GM19328 (cell line): ENCODE data around the gene DGCR8.
A peak's percentile ranks its signal among the peaks of the same experiment; 100 is the strongest.
"Not testable (repeated sequence)": the region's sequence is repeated elsewhere in the genome, so short reads cannot be mapped to it uniquely, and the experiment has no call there.

Experiments
- ATAC-seq: cut with Tn5 transposase; IDR thresholded peaks from one replicate; pipeline ENCODE4 v1.9.1; 2021; ENCODE audit warnings: mild to moderate bottlenecking, moderate library complexity; ENCODE audit not compliant: unreplicated experiment

The DGCR8 gene

DNA sequence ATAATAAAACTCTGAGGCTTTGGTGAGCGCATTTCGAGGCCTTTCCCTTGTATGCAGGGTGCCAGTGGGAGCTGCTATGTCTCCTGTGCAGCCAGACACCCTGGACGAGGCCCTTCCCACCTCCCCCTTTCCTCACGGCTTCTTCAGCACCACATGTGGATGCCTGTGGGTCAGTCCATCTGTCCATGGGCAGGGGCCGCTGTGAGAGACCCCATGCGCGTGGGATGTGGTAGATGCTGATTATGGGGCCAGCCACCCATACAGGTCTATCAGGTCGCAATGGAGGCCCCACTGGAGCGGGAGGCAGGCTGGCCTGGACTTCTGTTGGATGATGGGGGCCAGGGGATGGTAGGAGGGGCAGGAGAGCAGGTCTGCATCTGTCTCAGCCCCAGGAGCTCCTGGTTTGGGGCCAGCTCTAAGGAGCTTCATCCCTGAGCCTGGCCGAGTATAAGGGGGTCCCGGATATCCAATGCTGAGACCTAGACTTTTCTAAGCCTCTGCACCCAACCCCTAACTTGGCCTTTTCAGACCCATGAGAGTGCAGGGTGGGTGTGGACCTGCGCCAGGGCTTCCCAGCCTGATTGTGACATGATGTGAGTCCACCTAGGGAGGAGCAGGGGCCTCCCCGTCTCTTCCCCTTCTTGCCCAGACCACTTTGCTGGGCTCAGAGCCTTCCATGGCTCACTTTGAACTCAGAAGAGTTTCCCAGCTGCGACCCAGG lies 14.0 kb upstream of the DGCR8 start:
- ATAC-seq = no peak

DNA sequence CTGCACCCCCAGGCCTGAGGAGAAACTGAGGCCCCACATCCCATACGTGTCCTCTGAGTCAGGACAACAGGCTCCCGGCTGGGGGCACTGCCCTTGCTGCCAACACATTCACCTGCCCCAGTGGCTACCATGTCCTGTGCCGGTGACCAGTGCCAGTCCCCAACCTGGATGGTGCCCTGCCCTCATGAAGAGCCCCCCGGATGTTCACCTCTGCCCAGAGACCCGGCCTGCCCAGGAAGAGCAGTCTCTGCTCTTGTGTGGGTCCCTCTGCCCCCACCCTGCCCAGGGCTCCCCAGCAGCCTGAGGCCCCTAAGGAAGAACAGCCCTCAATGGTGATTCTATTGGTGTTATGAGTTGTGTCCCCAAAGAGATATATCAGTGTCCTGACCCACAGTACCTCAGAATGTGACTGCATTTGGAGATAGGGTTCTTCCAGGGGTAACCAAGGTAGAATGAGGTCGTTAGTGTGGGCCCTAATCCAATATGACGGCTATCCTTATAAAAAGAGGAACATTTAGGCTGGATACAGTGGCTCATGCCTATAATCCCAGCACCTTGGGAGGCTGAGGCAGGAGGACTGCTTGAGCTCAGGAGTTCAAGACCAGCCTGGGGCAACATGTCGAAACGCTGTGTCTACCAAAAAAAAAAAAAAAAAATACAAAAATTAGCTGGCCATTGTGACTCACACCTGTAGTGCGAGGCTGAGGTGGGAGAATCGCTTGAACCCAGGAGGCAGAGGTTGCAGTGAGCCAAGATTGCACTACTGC lies 13.2 kb upstream of the DGCR8 start:
- ATAC-seq = no peak

DNA sequence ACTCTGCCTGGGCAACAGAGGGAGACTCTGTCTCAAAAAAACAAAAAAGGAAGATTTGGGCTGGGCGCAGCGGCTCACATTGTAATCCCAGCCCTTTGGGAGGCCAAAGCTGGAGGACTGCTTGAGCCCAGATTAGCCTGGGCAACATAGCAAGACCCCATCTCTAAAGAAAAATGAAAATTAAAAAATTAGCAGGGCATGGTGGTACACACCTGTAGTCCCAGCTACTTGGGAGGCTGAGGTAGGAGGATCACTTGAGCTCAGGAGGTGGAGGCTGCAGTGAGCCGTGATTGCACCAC lies 12.7 kb upstream of the DGCR8 start:
- not testable (repeated sequence) for ATAC-seq

DNA sequence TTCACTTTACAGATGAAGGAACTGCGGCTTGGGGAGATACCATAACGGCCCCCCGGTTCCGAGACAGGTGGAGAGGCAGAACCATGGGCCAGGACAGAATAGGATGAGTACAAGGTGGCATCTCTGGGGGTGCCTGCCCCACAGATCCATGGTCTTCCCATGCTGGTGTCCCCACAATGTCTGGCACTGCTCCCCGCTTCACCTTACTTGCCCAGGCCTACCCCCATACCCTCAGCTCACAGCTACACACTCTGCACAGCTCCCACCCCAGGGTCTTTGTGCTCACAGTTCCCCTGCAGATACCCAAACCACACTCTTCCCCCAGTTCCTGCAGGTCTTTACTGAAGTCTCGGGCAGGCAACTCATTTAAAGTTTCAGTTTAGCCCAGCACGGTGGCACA lies 11.4 kb upstream of the DGCR8 start:
- no peak for ATAC-seq

DNA sequence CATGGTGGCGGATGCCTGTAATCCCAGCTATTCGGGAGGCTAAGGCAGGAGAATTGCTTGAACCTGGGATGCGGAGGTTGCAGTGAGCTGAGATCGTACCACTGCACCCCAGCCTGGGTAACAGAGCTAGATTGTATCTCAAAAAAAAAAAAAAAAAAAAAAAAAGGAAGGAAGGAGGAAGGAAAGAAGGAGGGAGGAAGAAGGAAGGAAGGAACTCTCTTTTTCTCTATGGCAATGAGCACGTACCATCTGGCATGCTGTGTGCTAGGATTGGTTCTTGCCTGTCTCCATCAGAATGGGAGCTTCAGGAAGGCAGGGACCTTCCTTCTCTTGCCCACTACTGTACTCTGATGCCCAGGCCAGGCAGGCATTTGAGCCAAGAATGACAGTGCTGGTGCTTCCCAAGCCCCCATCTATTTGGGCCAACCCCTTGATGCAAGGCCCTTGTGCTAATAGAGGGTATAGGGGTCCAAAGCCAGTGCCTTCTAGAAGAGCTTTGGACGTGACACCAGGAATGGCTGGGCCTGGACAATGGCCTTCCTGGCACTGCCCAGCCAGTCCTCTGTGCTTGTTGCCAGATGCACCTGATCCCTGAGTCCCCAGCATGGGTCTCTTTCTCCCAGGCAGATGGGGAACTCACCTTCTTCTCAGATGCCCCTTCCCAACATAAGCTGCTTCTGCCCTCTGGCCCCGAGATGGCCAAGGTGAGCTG lies 10.6 kb upstream of the DGCR8 start:
- ATAC-seq = no peak

DNA sequence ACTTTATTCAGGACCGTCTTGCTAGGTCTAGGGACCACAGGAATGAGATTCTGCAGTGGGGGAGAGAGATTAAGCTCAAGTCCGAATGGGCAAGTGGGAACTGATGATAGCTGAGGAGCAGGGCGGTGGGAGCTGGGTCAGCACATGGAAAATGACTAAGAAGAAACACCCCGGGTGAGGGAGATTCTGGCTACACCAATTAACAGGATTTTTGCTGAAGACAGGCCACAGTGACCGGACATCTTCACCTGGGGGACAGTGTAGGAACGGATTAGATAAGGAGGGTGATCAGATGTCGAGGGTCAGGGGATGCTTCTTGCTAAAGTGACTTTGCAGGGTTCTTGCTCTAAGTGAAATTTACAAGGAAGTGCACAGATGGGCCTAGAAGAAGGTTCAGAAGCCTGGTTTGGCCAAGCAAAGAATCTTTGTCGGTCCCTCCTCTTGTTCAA lies 8.5 kb upstream of the DGCR8 start:
- no peak for ATAC-seq

DNA sequence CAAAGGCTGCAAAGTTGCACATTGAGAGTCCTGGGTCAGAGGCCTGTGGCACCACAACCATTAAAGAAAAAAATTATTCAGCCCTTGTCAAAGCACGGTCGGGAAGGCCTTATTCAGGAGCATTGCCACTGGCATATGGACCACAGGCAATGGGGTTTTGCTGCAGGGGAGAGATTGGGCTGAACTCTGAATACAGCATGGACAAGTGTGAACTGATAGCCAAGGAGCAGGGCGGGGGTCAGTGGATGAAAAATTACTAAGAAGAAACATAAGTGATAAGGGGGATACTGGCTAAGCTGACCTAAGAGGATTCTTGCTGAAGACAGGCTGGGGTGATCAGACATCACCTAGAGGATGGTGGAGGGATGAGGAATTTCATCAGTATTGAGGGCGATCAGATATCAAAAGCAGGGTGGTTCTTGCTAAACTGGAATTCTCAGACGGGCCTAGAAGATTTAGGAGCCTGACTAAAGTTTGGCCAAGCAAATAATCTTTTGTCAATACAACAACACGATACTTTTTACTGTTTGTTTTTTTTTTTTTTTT lies 3.3 kb upstream of the DGCR8 start:
- ATAC-seq = no peak

DNA sequence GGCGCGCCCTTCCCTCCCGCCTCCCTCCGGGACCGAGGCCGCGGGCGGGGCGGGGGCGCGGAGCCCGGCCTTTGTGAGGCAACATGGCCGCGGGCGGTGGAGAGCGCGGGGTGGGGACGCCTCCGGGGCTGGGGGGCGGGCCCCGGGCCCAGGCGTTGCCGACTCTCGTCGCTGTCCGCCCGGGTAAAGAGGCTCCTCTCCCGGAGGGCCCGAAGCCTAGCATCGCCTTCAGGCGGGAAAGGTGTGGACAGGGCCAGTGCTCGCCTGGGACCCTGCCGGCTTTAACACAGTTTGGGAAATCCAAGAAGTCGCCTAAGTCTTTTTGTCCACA lies 369 bp downstream of the DGCR8 start:
- peak; percentile 66 for ATAC-seq

DNA sequence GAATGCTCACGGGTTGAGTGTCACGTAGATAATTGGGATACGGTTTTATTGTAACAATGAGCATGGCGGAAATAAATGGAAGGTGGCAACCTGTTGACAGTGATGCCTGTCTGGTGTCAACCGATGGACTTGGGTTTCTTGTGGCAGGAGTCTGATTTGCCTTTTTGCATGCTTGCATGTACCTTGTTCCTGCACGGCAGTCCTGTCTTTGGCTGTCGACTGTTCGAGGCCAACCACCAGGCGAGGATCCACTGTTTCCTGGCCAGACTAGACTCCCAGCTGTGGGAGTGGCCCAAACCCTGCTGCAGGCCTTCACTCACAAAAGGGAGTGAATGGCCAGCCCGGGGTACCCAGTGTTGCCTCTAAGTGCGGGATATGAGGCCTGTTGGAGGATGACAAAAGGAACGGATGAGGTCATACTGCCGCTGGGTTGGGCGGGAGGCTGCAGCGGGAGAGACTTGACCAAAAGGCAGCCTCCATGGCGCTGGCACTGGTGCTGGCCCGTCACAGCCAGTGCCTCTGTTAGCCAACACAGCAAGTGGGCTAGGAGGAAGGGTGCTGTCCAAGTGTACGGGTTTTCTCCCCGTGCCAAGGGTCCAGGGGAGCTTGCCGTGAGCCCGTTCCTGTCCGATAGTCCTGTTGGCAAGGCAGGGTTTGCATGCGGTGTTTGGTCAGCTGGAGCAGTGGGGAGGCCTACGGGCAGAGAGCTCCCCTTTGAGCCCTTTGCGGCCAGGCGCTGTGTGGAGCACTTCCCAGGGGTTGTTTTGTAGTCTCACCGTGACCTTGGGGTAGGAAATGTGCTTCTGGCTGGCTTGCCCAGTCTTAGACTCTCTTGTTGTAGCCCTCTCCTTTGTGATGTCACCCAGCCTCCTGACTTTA lies 974 bp downstream of the DGCR8 start:
- no peak for ATAC-seq

DNA sequence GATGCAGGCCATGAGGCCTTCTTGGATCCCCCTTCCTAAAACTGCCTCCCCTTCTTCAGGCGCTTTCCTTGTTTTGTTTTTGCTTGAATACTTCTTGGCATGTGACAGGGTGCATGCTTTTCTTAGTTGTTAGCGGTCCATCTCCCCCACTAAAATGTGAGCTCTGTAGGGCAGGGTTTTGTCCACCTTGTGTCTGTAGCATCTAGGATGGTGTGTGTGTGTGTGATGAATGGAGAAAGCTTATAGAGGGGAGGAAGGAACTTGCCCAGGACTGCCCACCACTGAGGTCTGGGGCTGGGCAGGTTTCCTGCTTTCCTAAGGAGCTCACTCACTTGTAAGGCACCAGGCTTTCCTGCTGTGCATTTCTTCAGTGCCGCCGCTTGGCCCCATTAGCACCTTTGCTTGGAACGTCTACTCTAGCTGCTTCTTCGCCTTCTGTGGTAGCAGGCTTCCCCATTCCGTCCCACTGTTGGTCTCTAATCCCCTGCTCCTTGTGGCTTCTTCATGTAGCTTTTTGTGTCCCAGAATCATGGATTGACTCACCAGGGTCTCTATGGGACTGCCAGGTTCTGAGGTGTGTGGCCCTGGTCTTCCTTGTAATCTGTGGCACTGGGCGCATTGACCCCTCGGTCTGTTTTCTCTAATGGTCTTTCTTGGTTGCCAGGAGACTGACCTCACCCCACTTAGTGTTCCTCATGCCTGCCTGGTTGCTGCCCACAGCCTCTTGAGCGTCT lies 3.3 kb downstream of the DGCR8 start:
- no peak for ATAC-seq

DNA sequence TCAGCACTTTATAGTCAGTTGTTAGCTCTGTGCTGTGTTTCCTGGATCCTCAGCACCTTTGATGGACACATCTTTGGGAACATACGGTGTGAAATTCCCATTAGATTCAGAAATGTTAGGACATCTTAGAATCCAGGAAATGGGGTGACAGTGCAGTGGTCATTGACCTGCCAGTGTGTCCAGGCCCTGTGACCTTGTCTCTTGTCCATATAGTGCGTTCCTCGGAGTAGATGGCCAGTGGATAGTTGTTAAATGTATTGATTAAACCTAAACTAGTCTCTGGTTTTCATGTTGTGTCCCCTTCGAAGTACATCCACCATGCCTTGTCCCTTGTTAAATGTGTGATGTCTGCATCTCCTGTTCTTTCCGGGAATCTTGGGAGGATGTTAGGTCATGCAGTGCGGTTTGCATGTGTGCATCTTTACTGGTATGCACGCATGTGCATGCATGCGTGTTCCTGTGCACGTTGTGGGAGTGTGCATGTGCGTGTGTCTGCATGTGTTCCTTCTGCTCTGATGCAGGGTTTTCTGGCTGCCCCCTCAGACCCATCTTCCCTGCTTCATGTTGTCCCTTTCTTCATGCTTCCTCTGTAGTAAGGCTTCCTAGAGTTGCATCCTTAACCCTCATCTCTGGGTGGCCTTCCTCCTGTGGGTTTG lies 4.0 kb downstream of the DGCR8 start:
- ATAC-seq = no peak

DNA sequence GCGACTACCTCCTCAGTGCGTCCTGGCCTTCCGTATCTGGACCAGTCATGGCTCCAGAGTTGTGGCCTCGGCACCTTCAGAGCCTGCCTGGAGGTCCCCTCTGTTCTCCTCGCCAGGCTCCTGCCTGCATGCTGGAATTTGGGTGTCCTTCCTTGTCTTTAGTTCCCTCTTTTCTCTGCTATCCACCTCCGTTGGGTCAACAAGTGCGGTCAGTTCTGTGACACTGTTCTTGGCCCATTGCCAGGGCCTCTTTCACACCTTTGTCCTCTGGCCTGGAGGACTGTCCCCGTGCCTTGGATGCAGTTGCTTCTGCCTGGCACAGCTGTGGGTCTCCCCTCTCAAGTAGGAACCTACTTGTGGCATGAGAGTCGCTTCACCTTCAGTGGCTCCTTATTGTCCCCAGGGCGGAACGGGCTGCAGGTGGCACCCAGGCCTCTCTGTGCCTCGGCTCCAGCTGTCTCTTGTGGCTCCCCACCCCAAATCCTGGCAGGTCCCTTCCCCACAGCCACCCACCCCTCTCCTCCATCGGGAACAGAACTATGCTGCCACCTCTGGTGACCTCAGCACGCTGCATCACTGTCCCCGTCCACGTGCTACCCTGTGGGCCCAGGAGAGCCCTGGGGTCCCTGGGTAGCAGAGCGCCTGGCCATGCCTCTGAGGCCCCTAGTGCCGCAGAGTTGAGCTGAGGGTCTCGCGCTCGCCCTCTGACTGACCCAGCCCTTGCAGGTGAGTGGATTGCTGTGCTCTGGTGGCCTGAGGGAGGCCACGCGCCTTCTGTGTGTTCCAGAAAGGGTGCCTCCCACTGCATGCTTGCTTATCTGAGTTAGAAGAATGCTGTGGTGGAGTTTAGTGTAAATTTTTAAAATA lies 4.7 kb downstream of the DGCR8 start:
- ATAC-seq = no peak

DNA sequence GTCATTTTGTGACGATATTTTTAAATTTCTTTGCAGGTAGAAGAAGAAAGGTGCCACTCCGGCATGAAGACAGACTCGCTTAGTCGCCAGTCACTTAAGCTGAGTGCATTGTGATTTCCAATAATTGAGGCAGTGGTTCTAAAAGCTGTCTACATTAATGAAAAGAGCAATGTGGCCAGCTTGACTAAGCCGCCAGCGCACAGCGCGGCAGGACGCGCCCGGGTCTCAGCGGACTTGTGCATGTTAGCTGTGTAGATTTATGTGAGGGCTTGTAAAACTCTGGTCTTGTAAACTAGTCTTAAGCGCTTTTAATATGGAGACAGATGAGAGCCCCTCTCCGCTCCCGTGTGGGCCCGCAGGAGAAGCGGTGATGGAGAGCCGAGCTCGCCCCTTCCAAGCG lies 5.6 kb downstream of the DGCR8 start:
- no peak for ATAC-seq

DNA sequence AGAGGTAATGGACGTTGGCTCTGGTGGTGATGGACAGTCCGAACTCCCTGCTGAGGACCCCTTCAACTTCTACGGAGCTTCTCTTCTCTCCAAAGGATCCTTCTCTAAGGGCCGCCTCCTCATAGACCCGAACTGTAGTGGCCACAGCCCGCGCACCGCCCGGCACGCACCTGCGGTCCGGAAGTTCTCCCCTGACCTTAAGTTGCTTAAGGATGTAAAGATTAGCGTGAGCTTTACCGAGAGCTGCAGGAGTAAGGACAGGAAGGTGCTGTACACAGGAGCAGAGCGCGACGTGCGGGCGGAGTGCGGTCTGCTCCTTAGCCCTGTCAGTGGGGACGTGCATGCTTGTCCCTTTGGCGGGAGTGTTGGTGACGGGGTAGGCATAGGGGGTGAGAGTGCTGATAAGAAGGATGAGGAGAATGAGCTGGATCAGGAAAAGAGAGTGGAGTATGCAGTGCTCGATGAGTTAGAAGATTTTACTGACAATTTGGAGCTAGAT lies 6.1 kb downstream of the DGCR8 start:
- ATAC-seq = no peak

DNA sequence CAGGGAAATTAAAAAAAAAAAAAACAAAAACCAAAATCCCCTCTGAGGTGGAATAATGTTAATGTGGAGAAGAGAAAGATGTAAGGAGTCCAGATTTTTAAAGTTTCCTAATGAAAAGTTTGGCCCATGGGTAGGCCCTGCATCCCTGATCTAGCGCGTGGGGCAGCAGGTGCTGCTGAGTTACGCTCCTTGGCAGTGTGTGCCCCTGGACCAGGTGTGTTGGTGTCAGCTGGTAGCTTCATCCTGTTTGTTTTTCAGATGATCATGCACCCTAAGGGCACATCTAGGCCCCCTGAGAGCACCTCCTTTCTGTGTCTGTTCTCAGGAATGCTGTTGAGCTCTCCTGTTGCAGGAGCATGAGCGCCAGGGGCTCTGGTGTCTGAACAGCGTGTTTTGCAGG lies 6.7 kb downstream of the DGCR8 start:
- no peak for ATAC-seq

DNA sequence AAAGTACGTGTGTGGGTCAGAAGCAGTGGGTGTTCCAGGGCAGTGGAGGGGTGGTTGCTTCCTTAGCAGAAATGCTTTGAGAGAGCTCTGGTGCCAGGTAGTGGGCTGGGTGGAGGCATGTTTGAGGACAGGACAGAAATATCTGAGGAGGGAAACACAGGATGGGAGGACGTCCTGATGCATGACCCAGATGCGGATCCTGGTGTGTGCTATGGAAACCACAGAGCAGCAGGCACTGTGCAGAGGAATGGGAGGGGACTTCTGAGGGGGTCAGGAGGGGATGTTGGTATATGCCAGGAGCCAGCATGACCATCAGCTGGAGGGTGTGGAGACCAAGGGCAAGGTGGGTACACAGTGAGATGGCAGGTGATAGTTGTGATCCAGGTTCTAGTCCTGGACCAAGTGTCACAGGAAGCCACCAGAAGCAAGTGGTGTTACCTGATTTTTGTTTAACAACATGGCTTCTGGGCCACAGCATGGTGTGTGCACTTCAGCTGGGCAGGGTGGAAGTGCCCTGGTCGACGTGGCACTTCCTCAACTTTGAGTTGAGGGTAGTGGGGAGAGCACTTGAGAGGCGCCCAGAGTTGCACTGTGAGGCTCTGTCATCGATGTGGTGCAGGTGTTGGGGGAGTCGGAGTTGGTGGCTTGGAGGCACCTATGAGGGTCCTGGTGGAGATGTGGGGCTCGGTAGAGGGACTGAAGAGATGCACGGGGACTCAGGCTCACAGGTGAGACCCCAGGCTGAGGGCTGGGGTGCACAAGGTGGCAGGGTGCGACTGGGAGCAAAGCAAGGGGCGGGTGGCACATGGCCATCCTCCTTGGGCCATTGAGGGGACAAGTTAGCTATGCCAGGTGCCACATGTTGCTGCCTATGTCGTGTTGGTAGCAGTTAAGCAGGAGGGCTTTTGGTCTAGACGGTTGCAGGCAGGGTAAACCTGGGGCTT lies 7.5 kb downstream of the DGCR8 start:
- ATAC-seq = no peak

DNA sequence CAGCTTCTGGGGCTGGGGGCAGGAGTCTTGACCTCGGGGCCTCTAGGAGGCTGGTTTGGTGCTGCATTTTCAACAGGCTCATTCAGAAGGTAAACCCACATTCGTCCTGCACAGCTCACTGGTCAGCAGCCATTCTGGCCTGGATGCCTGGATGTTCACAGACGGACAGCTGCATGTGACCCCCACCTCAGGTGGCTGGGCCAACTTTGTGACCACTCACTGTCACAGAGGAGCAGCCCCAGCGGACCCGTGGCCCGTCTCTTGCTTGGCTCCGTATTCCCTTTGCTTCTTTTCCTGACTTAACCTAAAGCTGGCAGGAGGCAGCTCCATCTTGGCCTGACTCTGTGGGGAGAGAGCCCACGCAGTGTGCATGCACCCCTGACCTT lies 8.2 kb downstream of the DGCR8 start:
- no peak for ATAC-seq
